ENCODE results near the gene LSG1. TPM values are rescaled to one million over a fixed set of nuclear protein-coding genes. Genes with fewer than 3 reads are reported as not detected.

LSG1 gene
- total RNA-seq, 1 donor from 2014 or later, result 51.0 TPM

DNA sequence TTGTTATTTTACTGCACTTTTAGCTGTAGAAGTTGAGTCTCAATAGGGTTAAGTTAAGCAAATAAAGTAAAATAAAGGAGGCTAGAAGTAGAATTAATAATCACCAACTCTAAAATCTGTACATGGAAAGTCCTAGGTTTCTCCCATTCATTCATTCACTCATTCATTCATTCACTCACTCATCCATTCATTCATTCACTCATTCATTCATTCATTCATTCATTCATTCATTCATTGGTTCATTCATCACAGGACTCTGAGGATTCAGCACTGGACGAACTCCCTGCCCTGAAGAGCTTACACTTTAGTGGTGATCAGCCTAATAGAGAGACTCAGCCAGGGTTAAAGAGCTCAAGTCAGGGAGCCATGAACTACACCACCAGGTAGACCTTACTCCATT is 4.5 kb upstream of the LSG1 start:
- TF ChIP-seq CTCF (IDR thresholded peaks at IDR 0.05; ENCODE audit: unreplicated experiment), result no peak
- Mint-ChIP-seq H3K9me3 (ENCODE audit: low read depth) (no peaks in the 10 kb centered on the region), H3K4me1 (ENCODE audit: low read depth) (peaks cover 6% of the 10 kb centered on the region), H3K27me3 (peaks cover 40% of the 10 kb centered on the region), H3K27ac (no peak overlapping the region), H3K36me3 (ENCODE audit: insufficient read depth) (no peaks in the 10 kb centered on the region), H3K4me3 (ENCODE audit: low read depth) (no peak overlapping the region)
- no peak for DNase-seq (ENCODE audit: low spot score, unreplicated experiment)

DNA sequence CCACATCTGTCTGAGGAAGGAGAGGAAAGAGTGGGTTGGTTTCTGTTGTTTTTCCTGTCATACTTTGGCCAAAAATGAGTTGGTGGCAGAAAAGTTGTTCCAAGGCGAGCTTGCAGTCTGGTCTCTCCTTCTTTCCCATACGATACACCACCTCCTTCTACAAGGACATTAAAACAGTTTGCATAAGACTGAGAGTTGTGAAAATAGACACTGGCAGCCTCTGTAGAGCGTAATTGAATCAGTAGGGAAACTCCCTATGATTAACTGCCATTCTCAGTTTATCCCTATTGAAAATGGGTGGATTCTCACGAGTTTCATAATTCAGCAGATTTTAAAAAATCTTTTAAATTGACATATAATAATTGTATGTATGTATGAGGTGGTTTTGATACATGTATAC is 3.7 kb upstream of the LSG1 start:
- no peak overlapping the region for H3K27ac Mint-ChIP-seq
- no peak for DNase-seq (ENCODE audit: low spot score, unreplicated experiment)
- no peak for TF ChIP-seq CTCF (IDR thresholded peaks at IDR 0.05; ENCODE audit: unreplicated experiment)
- no peaks in the 10 kb centered on the region for H3K9me3 Mint-ChIP-seq (ENCODE audit: low read depth)
- no peaks in the 10 kb centered on the region for H3K36me3 Mint-ChIP-seq (ENCODE audit: insufficient read depth)
- H3K4me3 Mint-ChIP-seq (ENCODE audit: low read depth), result no peak overlapping the region
- peaks cover 32% of the 10 kb centered on the region for H3K27me3 Mint-ChIP-seq
- H3K4me1 Mint-ChIP-seq (ENCODE audit: low read depth), result peaks cover 11% of the 10 kb centered on the region

DNA sequence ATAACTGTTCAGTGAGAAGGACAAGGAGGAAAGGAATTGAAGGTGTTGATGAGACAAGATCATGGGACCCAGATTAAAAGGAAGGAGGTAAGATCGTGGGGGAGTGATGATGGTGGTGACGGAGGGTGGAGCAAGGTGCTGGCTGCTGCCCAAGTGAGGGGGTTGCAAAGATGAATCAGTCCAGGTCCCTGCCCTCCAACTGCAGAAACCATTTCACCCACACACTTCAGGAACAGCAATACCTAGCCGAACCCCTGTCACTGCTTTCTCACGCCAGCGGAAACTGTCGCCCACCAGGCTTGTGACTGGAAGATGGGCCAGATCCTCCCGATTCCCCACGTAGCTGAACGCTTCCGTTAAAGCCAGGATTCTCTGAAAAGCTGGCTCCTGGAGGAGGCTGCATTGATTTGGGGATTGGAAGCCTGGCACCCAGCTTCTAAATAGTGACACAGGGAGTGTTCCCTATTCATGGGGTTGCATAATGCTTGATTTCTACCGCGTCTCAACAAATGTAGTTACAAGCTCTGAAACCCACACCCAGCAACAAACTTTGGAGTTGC is 3.2 kb upstream of the LSG1 start:
- no peak overlapping the region for H3K4me3 Mint-ChIP-seq (ENCODE audit: low read depth)
- H3K4me1 Mint-ChIP-seq (ENCODE audit: low read depth), result peaks cover 12% of the 10 kb centered on the region
- H3K9me3 Mint-ChIP-seq (ENCODE audit: low read depth), result no peaks in the 10 kb centered on the region
- H3K27me3 Mint-ChIP-seq, result peaks cover 31% of the 10 kb centered on the region
- no peaks in the 10 kb centered on the region for H3K36me3 Mint-ChIP-seq (ENCODE audit: insufficient read depth)
- H3K27ac Mint-ChIP-seq, result no peak overlapping the region
- no peak for DNase-seq (ENCODE audit: low spot score, unreplicated experiment)
- no peak for TF ChIP-seq CTCF (IDR thresholded peaks at IDR 0.05; ENCODE audit: unreplicated experiment)

GRCh38 chr3:194673761-194674160 is 1.8 kb upstream of the LSG1 start:
- Mint-ChIP-seq H3K36me3 (ENCODE audit: insufficient read depth) (peaks cover 3% of the 10 kb centered on the region), H3K9me3 (ENCODE audit: low read depth) (no peaks in the 10 kb centered on the region), H3K4me1 (ENCODE audit: low read depth) (peaks cover 15% of the 10 kb centered on the region), H3K27me3 (peaks cover 29% of the 10 kb centered on the region), H3K27ac (no peak overlapping the region), H3K4me3 (ENCODE audit: low read depth) (no peak overlapping the region)
- no peak for TF ChIP-seq CTCF (IDR thresholded peaks at IDR 0.05; ENCODE audit: unreplicated experiment)
- no peak for DNase-seq (ENCODE audit: low spot score, unreplicated experiment)

DNA sequence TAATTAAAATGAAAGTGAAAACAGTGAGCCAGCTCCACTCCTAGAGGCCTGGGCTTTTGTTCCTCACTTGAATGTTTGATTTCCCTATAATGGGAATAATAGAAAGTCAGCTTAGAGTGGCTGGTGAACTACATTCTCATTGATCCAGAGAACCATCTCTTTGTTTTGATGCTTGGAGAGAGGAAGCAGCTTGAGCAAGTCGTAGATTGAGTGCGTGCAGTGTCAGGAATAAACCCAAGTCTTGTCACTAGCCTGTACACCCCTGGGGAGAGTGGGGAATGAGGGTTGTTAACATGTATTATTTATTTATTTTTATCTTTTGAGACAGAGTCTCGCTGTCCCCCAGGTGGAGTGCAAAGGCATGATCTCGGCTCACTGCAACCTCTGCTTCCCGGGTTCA is 885 bp upstream of the LSG1 start:
- no peak for TF ChIP-seq CTCF (IDR thresholded peaks at IDR 0.05; ENCODE audit: unreplicated experiment)
- Mint-ChIP-seq H3K4me3 (ENCODE audit: low read depth) (peak overlapping the region; percentile 94), H3K27ac (peak overlapping the region; percentile 99), H3K36me3 (ENCODE audit: insufficient read depth) (peaks cover 4% of the 10 kb centered on the region), H3K4me1 (ENCODE audit: low read depth) (peaks cover 15% of the 10 kb centered on the region), H3K9me3 (ENCODE audit: low read depth) (no peaks in the 10 kb centered on the region), H3K27me3 (peaks cover 28% of the 10 kb centered on the region)
- no peak for DNase-seq (ENCODE audit: low spot score, unreplicated experiment)

Data from progenitor cell of endocrine pancreas (in vitro differentiated cells).